ENCODE data around the gene SLC25A5. TPM values are rescaled to one million over a fixed set of nuclear protein-coding genes. Genes with fewer than 3 reads are reported as not detected.
"Not testable (repeated sequence)": the region's sequence is repeated elsewhere in the genome, so short reads cannot be mapped to it uniquely, and the experiment has no call there.

Gene SLC25A5
- polyA plus RNA-seq, 3 donors from 2014 or later = 277 to 490 (median 364) TPM

- no peaks in the 10 kb centered on the region for H3K9me3 Mint-ChIP-seq
- H3K27ac Mint-ChIP-seq = peak overlapping the region in 5 of 6 donors; percentile 30 to 73 (median 65)
- DNase-seq = peak; percentile 58 to 66 (median 65)
- H3K4me1 Mint-ChIP-seq = peaks cover 9 to 11% of the 10 kb centered on the region in 2 donors
- H3K4me3 Mint-ChIP-seq = peak overlapping the region; percentile 82 to 91 (median 87)
- H3K36me3 Mint-ChIP-seq = no peaks in the 10 kb centered on the region
- H3K27me3 Mint-ChIP-seq (ENCODE audit: low read depth in 3 of 3) = peaks cover 0 to 2% (median 2%) of the 10 kb centered on the region in 3 donors
Measured at GRCh38 chrX:119482481-119483480, 14.5 kb downstream of the SLC25A5 start.

GRCh38 chrX:119486745-119487144 is 18.5 kb downstream of the SLC25A5 start:
- Mint-ChIP-seq H3K27me3 (ENCODE audit: low read depth in 3 of 3) (peaks cover 0 to 5% (median 2%) of the 10 kb centered on the region in 3 donors), H3K36me3 (no peaks in the 10 kb centered on the region), H3K4me3 (no peak overlapping the region), H3K9me3 (no peaks in the 10 kb centered on the region), H3K4me1 (peaks cover 9 to 11% of the 10 kb centered on the region in 2 donors), H3K27ac (no peak overlapping the region)
- no peak for DNase-seq

- H3K27me3 Mint-ChIP-seq (ENCODE audit: low read depth in 3 of 3); H3K36me3 Mint-ChIP-seq; H3K4me3 Mint-ChIP-seq; H3K27ac Mint-ChIP-seq; H3K9me3 Mint-ChIP-seq; H3K4me1 Mint-ChIP-seq; DNase-seq: not testable (repeated sequence)
Measured at GRCh38 chrX:119487766-119488165, 19.5 kb downstream of the SLC25A5 start.

- Mint-ChIP-seq H3K27ac (peak overlapping the region in 1 of 6 donors; percentile 29), H3K9me3 (no peaks in the 10 kb centered on the region), H3K36me3 (no peaks in the 10 kb centered on the region), H3K4me1 (no peaks in the 10 kb centered on the region), H3K27me3 (ENCODE audit: low read depth in 3 of 3) (peaks cover 0 to 5% (median 0%) of the 10 kb centered on the region in 3 donors), H3K4me3 (no peak overlapping the region)
- peak; percentile 23 to 28 (median 24) for DNase-seq
Measured at GRCh38 chrX:119488749-119489148, 20.5 kb downstream of the SLC25A5 start.

- no peak for DNase-seq
- H3K27me3 Mint-ChIP-seq (ENCODE audit: low read depth in 3 of 3) = peaks cover 0 to 7% (median 2%) of the 10 kb centered on the region in 3 donors
- no peaks in the 10 kb centered on the region for H3K36me3 Mint-ChIP-seq
- no peaks in the 10 kb centered on the region for H3K4me1 Mint-ChIP-seq
- no peaks in the 10 kb centered on the region for H3K9me3 Mint-ChIP-seq
- H3K27ac Mint-ChIP-seq = no peak overlapping the region
- no peak overlapping the region for H3K4me3 Mint-ChIP-seq
Measured at GRCh38 chrX:119489212-119490074, 21.2 kb downstream of the SLC25A5 start.

- Mint-ChIP-seq H3K4me1 (no peaks in the 10 kb centered on the region), H3K27me3 (ENCODE audit: low read depth in 3 of 3) (peaks cover 0 to 6% (median 3%) of the 10 kb centered on the region in 3 donors), H3K9me3 (no peaks in the 10 kb centered on the region), H3K4me3 (no peak overlapping the region), H3K36me3 (no peaks in the 10 kb centered on the region), H3K27ac (no peak overlapping the region)
- DNase-seq = no peak
Measured at GRCh38 chrX:119492463-119492862, 24.2 kb downstream of the SLC25A5 start.

- H3K4me3 Mint-ChIP-seq; H3K27ac Mint-ChIP-seq; DNase-seq; H3K36me3 Mint-ChIP-seq; H3K27me3 Mint-ChIP-seq (ENCODE audit: low read depth in 3 of 3); H3K9me3 Mint-ChIP-seq; H3K4me1 Mint-ChIP-seq: not testable (repeated sequence)
Measured at GRCh38 chrX:119493851-119494495, 25.7 kb downstream of the SLC25A5 start.

GRCh38 chrX:119495734-119496726 is 27.8 kb downstream of the SLC25A5 start:
- no peak overlapping the region for H3K4me3 Mint-ChIP-seq
- no peaks in the 10 kb centered on the region for H3K36me3 Mint-ChIP-seq
- H3K27ac Mint-ChIP-seq = no peak overlapping the region
- no peaks in the 10 kb centered on the region for H3K4me1 Mint-ChIP-seq
- DNase-seq = no peak
- H3K27me3 Mint-ChIP-seq (ENCODE audit: low read depth in 3 of 3) = peaks cover 0 to 6% (median 5%) of the 10 kb centered on the region in 3 donors
- H3K9me3 Mint-ChIP-seq = no peaks in the 10 kb centered on the region

GRCh38 chrX:119497185-119497584 is 28.9 kb downstream of the SLC25A5 start:
- H3K27ac Mint-ChIP-seq = no peak overlapping the region
- H3K9me3 Mint-ChIP-seq = no peaks in the 10 kb centered on the region
- H3K4me3 Mint-ChIP-seq = no peak overlapping the region
- H3K27me3 Mint-ChIP-seq (ENCODE audit: low read depth in 3 of 3) = peaks cover 0 to 5% (median 4%) of the 10 kb centered on the region in 3 donors
- no peaks in the 10 kb centered on the region for H3K36me3 Mint-ChIP-seq
- no peak for DNase-seq
- H3K4me1 Mint-ChIP-seq = no peaks in the 10 kb centered on the region

GRCh38 chrX:119500061-119500800 is 32.0 kb downstream of the SLC25A5 start:
- peaks cover 0 to 2% (median 2%) of the 10 kb centered on the region in 3 donors for H3K27me3 Mint-ChIP-seq (ENCODE audit: low read depth in 3 of 3)
- H3K27ac Mint-ChIP-seq = no peak overlapping the region
- H3K4me1 Mint-ChIP-seq = peaks cover 0 to 5% of the 10 kb centered on the region in 2 donors
- no peak overlapping the region for H3K4me3 Mint-ChIP-seq
- H3K36me3 Mint-ChIP-seq = no peaks in the 10 kb centered on the region
- no peaks in the 10 kb centered on the region for H3K9me3 Mint-ChIP-seq
- DNase-seq = no peak

- Mint-ChIP-seq H3K36me3 (no peaks in the 10 kb centered on the region), H3K27ac (no peak overlapping the region), H3K4me3 (no peak overlapping the region), H3K4me1 (peaks cover 0 to 5% of the 10 kb centered on the region in 2 donors), H3K27me3 (ENCODE audit: low read depth in 3 of 3) (peaks cover 0 to 2% (median 2%) of the 10 kb centered on the region in 3 donors), H3K9me3 (no peaks in the 10 kb centered on the region)
- no peak for DNase-seq
Measured at GRCh38 chrX:119501511-119502148, 33.4 kb downstream of the SLC25A5 start.

Measured in immature natural killer cell (primary cell).